IPS-11a (cell line): ENCODE measurements around the gene KRTAP9-9.
"Not testable (repeated sequence)": the region's sequence is repeated elsewhere in the genome, so short reads cannot be mapped to it uniquely, and the experiment has no call there.

Source experiments
- H3K4me3 ChIP-seq: one replicate; pipeline ENCODE4 v1.5.1; 2013; ENCODE audit warnings: low read depth, low read length, control low read depth

KRTAP9-9 gene

GRCh38 chr17:41264599-41264998 is 9.4 kb downstream of the KRTAP9-9 start:
- no peak overlapping the region for H3K4me3 ChIP-seq

- no peak within 1 kb of the TSS for H3K4me3 ChIP-seq
Observed at GRCh38 chr17:41265078-41265477, 9.9 kb downstream of the KRTAP9-9 start, which contains the start of gene KRTAP9-6. TSS of gene KRTAP9-6 (plus strand) at chr17:41265378. CDS start at chr17:41265378, 0 bp downstream.

GRCh38 chr17:41267711-41268110 is 12.5 kb downstream of the KRTAP9-9 start:
- no peak overlapping the region for H3K4me3 ChIP-seq

- not testable (repeated sequence) for H3K4me3 ChIP-seq
Observed at GRCh38 chr17:41271323-41271722, 16.1 kb downstream of the KRTAP9-9 start.

GRCh38 chr17:41271858-41272257 is 16.7 kb downstream of the KRTAP9-9 start:
- no peak overlapping the region for H3K4me3 ChIP-seq

- not testable (repeated sequence) for H3K4me3 ChIP-seq
Observed at GRCh38 chr17:41275648-41276190, 20.5 kb downstream of the KRTAP9-9 start, which contains the start of gene KRTAP9-7. TSS of gene KRTAP9-7 (plus strand) at chr17:41275698. CDS start at chr17:41275698, 0 bp downstream.

GRCh38 chr17:41278176-41278955 is 23.2 kb downstream of the KRTAP9-9 start:
- H3K4me3 ChIP-seq: no peak overlapping the region

- H3K4me3 ChIP-seq: no peak overlapping the region
Observed at GRCh38 chr17:41284043-41284442, 28.9 kb downstream of the KRTAP9-9 start.

GRCh38 chr17:41284546-41284945 is 29.4 kb downstream of the KRTAP9-9 start:
- no peak overlapping the region for H3K4me3 ChIP-seq

GRCh38 chr17:41287050-41287449 is 31.9 kb downstream of the KRTAP9-9 start:
- no peak overlapping the region for H3K4me3 ChIP-seq

- no peak overlapping the region for H3K4me3 ChIP-seq
Observed at GRCh38 chr17:41294016-41294415, 38.8 kb downstream of the KRTAP9-9 start.

- H3K4me3 ChIP-seq: no peak overlapping the region
Observed at GRCh38 chr17:41296846-41297245, 41.7 kb downstream of the KRTAP9-9 start.

GRCh38 chr17:41298458-41299135 is 43.4 kb downstream of the KRTAP9-9 start:
- H3K4me3 ChIP-seq: no peak overlapping the region

GRCh38 chr17:41301204-41301790 is 46.1 kb downstream of the KRTAP9-9 start:
- H3K4me3 ChIP-seq: no peak overlapping the region

GRCh38 chr17:41301916-41302901 is 47.0 kb downstream of the KRTAP9-9 start, which contains the start of gene KRTAP29-1:
TSS of gene KRTAP29-1 (minus strand) at chr17:41302851. CDS start at chr17:41302851, 0 bp downstream.
- no peak within 1 kb of the TSS for H3K4me3 ChIP-seq

- no peak overlapping the region for H3K4me3 ChIP-seq
Observed at GRCh38 chr17:41302981-41303380, 47.8 kb downstream of the KRTAP9-9 start.

- H3K4me3 ChIP-seq: no peak overlapping the region
Observed at GRCh38 chr17:41304091-41304490, 48.9 kb downstream of the KRTAP9-9 start.
